ENCODE results near the gene AP1S3.
"Not testable (repeated sequence)": the region's sequence is repeated elsewhere in the genome, so short reads cannot be mapped to it uniquely, and the experiment has no call there.

Gene AP1S3

GRCh38 chr2:223797811-223798721 lies 39.3 kb downstream of the AP1S3 start:
- no peak for DNase-seq

- DNase-seq = no peak
Observed at GRCh38 chr2:223797037-223797436, 40.3 kb downstream of the AP1S3 start.

- no peak for DNase-seq
Observed at GRCh38 chr2:223789423-223789822, 48.0 kb downstream of the AP1S3 start.

- no peak for DNase-seq
Observed at GRCh38 chr2:223788826-223789225, 48.6 kb downstream of the AP1S3 start.

GRCh38 chr2:223788106-223788505 lies 49.3 kb downstream of the AP1S3 start:
- DNase-seq = not testable (repeated sequence)

- no peak for DNase-seq
Observed at GRCh38 chr2:223787358-223787757, 50.0 kb downstream of the AP1S3 start.

- no peak for DNase-seq
Observed at GRCh38 chr2:223786943-223787342, 50.4 kb downstream of the AP1S3 start.

- DNase-seq = no peak
Observed at GRCh38 chr2:223786236-223786635, 51.1 kb downstream of the AP1S3 start.

GRCh38 chr2:223784221-223784772 lies 53.1 kb downstream of the AP1S3 start:
- no peak for DNase-seq

GRCh38 chr2:223782629-223783028 lies 54.8 kb downstream of the AP1S3 start:
- DNase-seq = no peak

- DNase-seq = no peak
Observed at GRCh38 chr2:223781560-223781959, 55.8 kb downstream of the AP1S3 start.

GRCh38 chr2:223779877-223780276 lies 57.5 kb downstream of the AP1S3 start:
- no peak for DNase-seq

GRCh38 chr2:223774193-223774592 lies 63.2 kb downstream of the AP1S3 start:
- no peak for DNase-seq

- DNase-seq = no peak
Observed at GRCh38 chr2:223772363-223772762, 65.0 kb downstream of the AP1S3 start.

- DNase-seq = no peak
Observed at GRCh38 chr2:223771475-223771874, 65.9 kb downstream of the AP1S3 start.

GRCh38 chr2:223768179-223768578 lies 69.2 kb downstream of the AP1S3 start:
- DNase-seq = no peak

- no peak for DNase-seq
Observed at GRCh38 chr2:223767341-223767740, 70.0 kb downstream of the AP1S3 start.

- DNase-seq = no peak
Observed at GRCh38 chr2:223765221-223765785, 72.1 kb downstream of the AP1S3 start.

- DNase-seq = no peak
Observed at GRCh38 chr2:223764796-223765195, 72.6 kb downstream of the AP1S3 start.

GRCh38 chr2:223762853-223763252 lies 74.5 kb downstream of the AP1S3 start:
- no peak for DNase-seq

GRCh38 chr2:223761746-223762145 lies 75.6 kb downstream of the AP1S3 start:
- not testable (repeated sequence) for DNase-seq

GRCh38 chr2:223760838-223761502 lies 76.4 kb downstream of the AP1S3 start:
- DNase-seq = no peak
